DOHH2 (cell line): ENCODE data around the gene TNNC1.

Experiments used
- H3F3A ChIP-seq: fragments of 200-600 bp; sonication (generic), shearing (Covaris generic); 2 replicates; pipeline ENCODE4 v1.6.0; 2016; ENCODE audit warnings: antibody characterized with exemption, mild to moderate bottlenecking; ENCODE audit not compliant: control insufficient read depth, insufficient read depth
- H3K27ac ChIP-seq: fragments of 200-600 bp; sonication (generic); 2 replicates; pipeline ENCODE4 v1.5.1; 2014; ENCODE audit warnings: low read depth, mild to moderate bottlenecking, low read length, moderate library complexity
- H3K27me3 ChIP-seq: fragments of 200-600 bp; sonication (generic); 2 replicates; pipeline ENCODE4 v1.6.1; 2014; ENCODE audit warnings: mild to moderate bottlenecking, low read length, mixed read lengths; ENCODE audit not compliant: control insufficient read depth
- H3K36me3 ChIP-seq: fragments of 200-600 bp; sonication (generic); 2 replicates; pipeline ENCODE4 v1.6.1; 2014; ENCODE audit warnings: mild to moderate bottlenecking, low read length, moderate library complexity, mixed read lengths; ENCODE audit not compliant: control insufficient read depth
- H3K4me1 ChIP-seq: fragments of 200-600 bp; sonication (generic); 2 replicates; pipeline ENCODE4 v1.6.1; 2014; ENCODE audit warnings: mild to moderate bottlenecking, low read length, mixed read lengths; ENCODE audit not compliant: control insufficient read depth
- H3K4me2 ChIP-seq: fragments of 200-600 bp; sonication (generic); 2 replicates; pipeline ENCODE4 v1.6.0; 2014; ENCODE audit warnings: mild to moderate bottlenecking, low read length, moderate library complexity
- H3K4me3 ChIP-seq: fragments of 200-600 bp; sonication (generic); 2 replicates; pipeline ENCODE4 v1.5.1; 2014; ENCODE audit warnings: mild to moderate bottlenecking, low read length, mixed read lengths
- H3K79me2 ChIP-seq: fragments of 200-600 bp; sonication (generic); 2 replicates; pipeline ENCODE4 v1.6.1; 2014; ENCODE audit warnings: mild to moderate bottlenecking, low read length, mixed read lengths; ENCODE audit not compliant: control insufficient read depth
- H3K9me2 ChIP-seq: fragments of 200-600 bp; sonication (generic); replicated peaks from 2 replicates; pipeline ENCODE4 v1.6.1; 2014; ENCODE audit warnings: mild to moderate bottlenecking, low read length, mixed read lengths; ENCODE audit not compliant: control insufficient read depth
- H3K9me3 ChIP-seq: fragments of 200-600 bp; sonication (generic); 2 replicates; pipeline ENCODE4 v1.6.1; 2014; ENCODE audit warnings: antibody characterized with exemption, low read length, mixed read lengths; ENCODE audit not compliant: control insufficient read depth, insufficient read depth
- H4K20me1 ChIP-seq: fragments of 200-600 bp; sonication (generic); 2 replicates; pipeline ENCODE4 v1.6.0; 2014; ENCODE audit warnings: low read depth, mild to moderate bottlenecking, antibody characterized with exemption, low read length, moderate library complexity; ENCODE audit not compliant: control insufficient read depth, insufficient read depth
- CTCF ChIP-seq: fragments of 200-600 bp; sonication (generic); IDR thresholded peaks from one replicate; pipeline ENCODE4 v1.5.1; 2014; ENCODE audit warnings: antibody characterized with exemption, mild to moderate bottlenecking, low read depth, low read length; ENCODE audit not compliant: poor library complexity, severe bottlenecking
- EZH2phosphoT487 ChIP-seq: fragments of 200-600 bp; sonication (generic); IDR thresholded peaks from 2 replicates; pipeline ENCODE4 v1.6.1; 2017; ENCODE audit warnings: borderline replicate concordance, mild to moderate bottlenecking, antibody characterized with exemption, low read length, moderate library complexity, mixed read lengths

TNNC1 gene

GRCh38 chr3:52501046-52501445 lies 47.2 kb upstream of the TNNC1 start:
- Histone ChIP-seq H3K4me2 (no peak overlapping the region), H3F3A (no peaks in the 10 kb centered on the region), H3K9me2 (no peaks in the 10 kb centered on the region), H3K27ac (no peak overlapping the region), H4K20me1 (no peaks in the 10 kb centered on the region), H3K4me1 (no peaks in the 10 kb centered on the region), H3K79me2 (no peaks in the 10 kb centered on the region), H3K27me3 (peaks cover 4% of the 10 kb centered on the region; the same call in 1 of the 2 replicates), H3K9me3 (no peaks in the 10 kb centered on the region), H3K36me3 (no peaks in the 10 kb centered on the region), H3K4me3 (no peak overlapping the region)
- no peak for TF ChIP-seq EZH2phosphoT487
- no peak for TF ChIP-seq CTCF

- H3K9me3 ChIP-seq, result no peaks in the 10 kb centered on the region
- no peaks in the 10 kb centered on the region for H3K4me1 ChIP-seq
- no peaks in the 10 kb centered on the region for H3F3A ChIP-seq
- no peak overlapping the region for H3K27ac ChIP-seq
- H3K9me2 ChIP-seq, result no peaks in the 10 kb centered on the region
- no peak for TF ChIP-seq CTCF
- TF ChIP-seq EZH2phosphoT487, result no peak
- H3K27me3 ChIP-seq, result peaks cover 4% of the 10 kb centered on the region; the same call in 1 of the 2 replicates
- H3K36me3 ChIP-seq, result no peaks in the 10 kb centered on the region
- no peak overlapping the region for H3K4me3 ChIP-seq
- H4K20me1 ChIP-seq, result no peaks in the 10 kb centered on the region
- H3K79me2 ChIP-seq, result no peaks in the 10 kb centered on the region
- H3K4me2 ChIP-seq, result no peak overlapping the region
Measured at GRCh38 chr3:52498137-52499054, 44.6 kb upstream of the TNNC1 start.

GRCh38 chr3:52495777-52496602 lies 42.1 kb upstream of the TNNC1 start:
- Histone ChIP-seq H3K27me3 (peaks cover 4% of the 10 kb centered on the region; the same call in 1 of the 2 replicates), H3K4me1 (no peaks in the 10 kb centered on the region), H3K4me2 (no peak overlapping the region), H3K79me2 (no peaks in the 10 kb centered on the region), H3K27ac (no peak overlapping the region), H3K9me2 (no peaks in the 10 kb centered on the region), H3K9me3 (no peaks in the 10 kb centered on the region), H4K20me1 (no peaks in the 10 kb centered on the region), H3F3A (no peaks in the 10 kb centered on the region), H3K36me3 (peaks cover 19% of the 10 kb centered on the region), H3K4me3 (no peak overlapping the region)
- no peak for TF ChIP-seq CTCF
- TF ChIP-seq EZH2phosphoT487, result no peak
